ENCODE measurements around the gene KLC1.

DNA sequence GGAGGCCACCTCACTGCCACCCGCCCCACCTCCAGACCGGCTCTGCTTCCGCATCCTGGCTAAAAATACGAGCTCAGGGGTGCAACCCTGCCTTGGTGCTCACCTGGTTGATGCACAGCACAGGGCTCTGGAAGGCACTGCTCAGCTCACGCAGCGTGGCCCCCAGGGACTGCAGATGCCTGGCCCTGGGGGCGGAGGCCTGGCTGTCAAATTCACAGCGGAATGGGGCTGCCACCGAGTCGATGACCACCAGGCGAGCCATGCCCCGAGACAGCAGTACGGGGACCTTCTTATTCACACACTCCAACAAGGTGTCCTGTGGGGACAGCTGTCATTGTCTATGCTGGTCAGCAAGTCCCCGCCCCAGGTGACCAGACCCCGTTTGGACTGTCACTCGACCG, 70.2 kb downstream of the KLC1 start:
- TF ChIP-seq POLR2AphosphoS5 (IDR thresholded peaks at IDR 0.05; ENCODE audit: low read depth, low read length) (no peak), TAF1 (IDR thresholded peaks at IDR 0.05; ENCODE audit: borderline replicate concordance, insufficient read depth, low read length) (no peak), SIN3A (IDR thresholded peaks at IDR 0.05; ENCODE audit: borderline replicate concordance, insufficient read depth, low read length) (no peak)
- TF ChIP-seq, protein P1, sequence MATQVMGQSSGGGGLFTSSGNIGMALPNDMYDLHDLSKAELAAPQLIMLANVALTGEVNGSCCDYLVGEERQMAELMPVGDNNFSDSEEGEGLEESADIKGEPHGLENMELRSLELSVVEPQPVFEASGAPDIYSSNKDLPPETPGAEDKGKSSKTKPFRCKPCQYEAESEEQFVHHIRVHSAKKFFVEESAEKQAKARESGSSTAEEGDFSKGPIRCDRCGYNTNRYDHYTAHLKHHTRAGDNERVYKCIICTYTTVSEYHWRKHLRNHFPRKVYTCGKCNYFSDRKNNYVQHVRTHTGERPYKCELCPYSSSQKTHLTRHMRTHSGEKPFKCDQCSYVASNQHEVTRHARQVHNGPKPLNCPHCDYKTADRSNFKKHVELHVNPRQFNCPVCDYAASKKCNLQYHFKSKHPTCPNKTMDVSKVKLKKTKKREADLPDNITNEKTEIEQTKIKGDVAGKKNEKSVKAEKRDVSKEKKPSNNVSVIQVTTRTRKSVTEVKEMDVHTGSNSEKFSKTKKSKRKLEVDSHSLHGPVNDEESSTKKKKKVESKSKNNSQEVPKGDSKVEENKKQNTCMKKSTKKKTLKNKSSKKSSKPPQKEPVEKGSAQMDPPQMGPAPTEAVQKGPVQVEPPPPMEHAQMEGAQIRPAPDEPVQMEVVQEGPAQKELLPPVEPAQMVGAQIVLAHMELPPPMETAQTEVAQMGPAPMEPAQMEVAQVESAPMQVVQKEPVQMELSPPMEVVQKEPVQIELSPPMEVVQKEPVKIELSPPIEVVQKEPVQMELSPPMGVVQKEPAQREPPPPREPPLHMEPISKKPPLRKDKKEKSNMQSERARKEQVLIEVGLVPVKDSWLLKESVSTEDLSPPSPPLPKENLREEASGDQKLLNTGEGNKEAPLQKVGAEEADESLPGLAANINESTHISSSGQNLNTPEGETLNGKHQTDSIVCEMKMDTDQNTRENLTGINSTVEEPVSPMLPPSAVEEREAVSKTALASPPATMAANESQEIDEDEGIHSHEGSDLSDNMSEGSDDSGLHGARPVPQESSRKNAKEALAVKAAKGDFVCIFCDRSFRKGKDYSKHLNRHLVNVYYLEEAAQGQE (IDR thresholded peaks at IDR 0.05; ENCODE audit: insufficient read depth in 1 of 2, low read depth in 2 of 2, low read length in 2 of 2): no peak
